NCI-H2171 (cell line): ENCODE measurements around the gene SPOCD1.

Experiments used
- DNase-seq: peaks from one replicate; lab custom pipeline; 2025; lab: John Stamatoyannopoulos, UW

SPOCD1 gene

DNA sequence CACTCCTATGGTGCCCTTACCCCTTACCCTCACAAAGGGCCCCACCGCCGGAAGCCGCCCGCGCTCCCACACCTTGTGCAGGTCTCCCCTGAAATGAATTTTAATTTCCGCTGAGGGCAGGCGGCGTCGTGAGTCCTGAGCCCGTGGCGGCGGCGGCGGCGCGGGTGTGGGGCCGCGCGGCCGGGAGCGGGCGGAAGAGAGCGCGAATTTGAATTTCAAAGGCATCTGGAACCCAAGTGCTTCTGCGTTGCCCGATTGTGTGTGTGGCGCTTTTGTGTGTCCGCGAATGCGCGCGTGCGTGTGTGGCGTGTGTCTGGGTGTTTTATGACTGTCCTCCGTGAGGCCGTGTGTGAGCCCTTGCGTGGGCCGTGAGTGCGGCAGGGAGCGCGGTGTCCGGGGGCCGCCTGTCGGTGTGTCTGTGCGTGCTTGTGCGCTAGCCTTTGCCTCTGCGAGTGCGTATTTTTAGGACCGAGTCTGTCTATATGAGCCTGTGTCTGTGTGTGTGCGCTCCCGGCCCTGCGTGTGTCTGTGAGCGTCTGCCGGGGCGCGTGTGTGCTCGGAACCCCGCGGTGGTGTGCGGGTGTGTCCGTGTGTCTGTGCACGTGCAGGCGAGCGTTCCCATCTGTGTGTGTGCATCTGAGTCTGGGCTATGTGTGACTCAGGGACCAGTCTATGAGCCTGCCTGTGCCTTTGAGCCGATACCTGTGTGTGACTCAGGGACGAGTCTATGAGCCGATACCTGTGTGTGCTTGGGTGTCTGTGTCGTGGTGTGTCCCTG, 43.7 kb downstream of the SPOCD1 start:
- no peak for DNase-seq

DNA sequence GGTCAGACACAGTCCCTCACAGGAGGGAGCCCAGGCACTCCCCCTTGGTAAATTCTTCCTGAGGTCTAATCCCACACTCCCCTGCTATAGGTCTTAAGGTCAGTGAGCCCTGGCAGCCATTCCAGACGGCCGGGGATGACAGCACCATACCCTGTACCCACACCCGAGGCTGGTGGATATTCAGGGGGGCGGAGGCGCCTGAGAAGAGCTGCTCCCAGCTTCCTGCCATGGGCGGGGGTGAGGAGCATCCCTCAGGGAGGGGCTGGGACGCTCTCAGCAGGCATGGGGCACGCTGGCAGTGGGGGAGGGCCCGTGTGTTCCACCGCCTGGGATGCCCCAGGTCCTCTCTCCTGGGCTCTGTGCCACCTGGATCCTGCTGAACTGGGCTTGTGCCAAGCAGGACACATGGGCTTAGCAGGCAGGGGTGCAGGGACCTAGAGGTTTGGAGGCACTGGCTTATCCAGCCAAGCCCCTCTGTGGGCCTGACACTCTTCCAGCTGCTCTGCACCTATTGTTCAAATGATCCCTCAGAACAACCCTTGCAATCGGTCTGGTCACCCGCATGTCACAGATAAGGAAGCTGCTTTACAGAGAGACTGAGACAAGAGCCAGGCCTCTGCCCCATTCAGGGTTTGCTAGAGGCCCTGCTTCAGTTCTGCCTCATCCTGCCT, 46.0 kb downstream of the SPOCD1 start:
- peak; percentile 48 for DNase-seq

DNA sequence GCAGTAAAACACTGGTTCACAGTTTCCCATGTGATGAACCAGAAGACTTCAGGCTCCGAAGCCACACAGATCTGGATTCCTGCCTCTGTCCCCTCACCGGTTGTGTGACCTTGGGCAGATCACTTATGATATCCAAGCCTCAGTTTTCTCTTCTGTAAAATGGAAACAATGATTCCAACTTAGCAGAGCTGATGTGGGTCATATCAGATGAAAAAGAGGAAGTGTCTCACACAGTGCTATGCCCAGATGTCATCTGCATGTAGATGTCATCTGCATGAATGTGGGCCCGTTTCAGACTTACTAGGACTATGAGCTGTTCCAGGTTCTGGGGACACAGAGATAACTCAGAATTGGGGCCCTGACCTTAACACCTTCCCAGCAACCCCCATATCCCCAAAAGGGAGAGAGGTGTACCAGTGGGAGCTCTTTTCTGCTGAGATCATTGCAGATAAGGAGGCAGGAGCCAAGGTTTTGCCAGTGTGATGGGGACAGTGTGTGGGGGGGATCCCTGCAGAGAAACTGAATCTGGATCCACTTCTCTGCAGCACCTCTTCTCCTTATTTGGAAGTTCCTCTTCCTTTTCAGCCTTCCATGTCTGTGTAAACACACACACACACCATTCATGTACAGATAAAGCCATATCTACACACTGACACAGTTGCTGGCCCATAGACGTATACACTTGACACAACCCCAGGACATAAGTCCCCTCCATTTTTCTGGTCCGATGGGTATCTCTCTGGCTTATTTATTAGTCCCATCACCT, 46.7 kb downstream of the SPOCD1 start:
- no peak for DNase-seq

DNA sequence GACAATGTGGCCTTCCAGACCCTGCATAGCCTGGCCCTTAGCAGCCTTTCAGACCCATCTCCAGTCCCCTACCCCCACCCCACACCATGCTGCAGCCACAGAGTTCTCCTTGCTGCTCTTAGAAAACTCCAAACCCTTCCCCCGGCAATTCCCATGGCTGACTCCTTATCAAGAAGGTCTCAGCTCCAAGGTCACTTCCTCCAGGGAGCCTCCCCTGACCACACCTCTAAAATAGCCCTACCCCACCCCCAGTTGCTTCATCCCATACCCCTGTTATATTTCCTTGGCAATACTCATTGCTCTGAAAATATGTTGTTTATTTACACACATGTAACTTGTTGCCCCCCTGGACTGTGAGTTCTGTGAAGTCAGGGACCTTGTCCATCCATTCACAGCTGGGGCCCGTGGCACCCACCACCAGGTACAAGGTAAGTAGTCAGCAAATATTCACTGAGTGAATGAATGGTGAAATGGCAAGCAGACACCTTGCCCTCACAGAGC, 47.4 kb downstream of the SPOCD1 start:
- no peak for DNase-seq

DNA sequence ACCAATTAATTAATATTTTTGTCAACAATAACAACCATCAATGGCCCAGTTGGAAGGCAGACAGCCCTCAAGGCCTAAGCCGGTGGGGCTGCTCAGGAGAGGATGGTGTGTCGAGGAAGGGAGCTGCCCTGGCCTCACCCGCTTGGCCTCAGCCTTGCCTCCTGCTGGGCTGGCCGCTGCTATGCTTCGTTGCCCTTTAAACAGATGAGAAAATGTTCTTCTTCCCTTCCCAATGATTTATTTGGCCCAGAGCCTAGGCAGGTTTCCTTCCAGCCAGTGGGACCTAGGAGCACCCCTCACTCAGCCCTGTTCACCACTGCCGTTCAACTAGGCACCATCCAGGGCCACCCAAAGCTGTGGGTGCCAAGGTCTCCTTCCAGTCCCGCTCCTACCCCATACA, 48.6 kb downstream of the SPOCD1 start:
- DNase-seq, result no peak

DNA sequence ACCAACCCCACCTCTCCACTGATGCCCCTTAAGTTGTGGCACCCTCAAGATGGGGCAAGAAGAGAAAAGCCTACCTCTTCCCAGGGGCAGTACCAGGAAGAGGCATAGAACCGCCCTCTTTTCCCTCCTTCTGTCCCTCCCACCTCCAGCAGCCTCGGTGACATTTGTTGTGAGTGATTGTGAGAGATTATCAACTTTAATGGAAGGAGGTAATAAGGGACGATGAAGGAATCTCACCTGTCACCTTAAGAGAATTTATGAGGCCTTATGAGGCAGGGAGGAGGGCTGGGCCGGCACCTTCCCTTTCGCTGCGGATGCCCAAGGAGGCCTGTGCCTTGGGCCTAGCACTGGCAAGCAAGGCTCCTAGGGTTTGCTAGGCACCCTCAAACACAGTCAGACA, 50.3 kb downstream of the SPOCD1 start:
- no peak for DNase-seq

DNA sequence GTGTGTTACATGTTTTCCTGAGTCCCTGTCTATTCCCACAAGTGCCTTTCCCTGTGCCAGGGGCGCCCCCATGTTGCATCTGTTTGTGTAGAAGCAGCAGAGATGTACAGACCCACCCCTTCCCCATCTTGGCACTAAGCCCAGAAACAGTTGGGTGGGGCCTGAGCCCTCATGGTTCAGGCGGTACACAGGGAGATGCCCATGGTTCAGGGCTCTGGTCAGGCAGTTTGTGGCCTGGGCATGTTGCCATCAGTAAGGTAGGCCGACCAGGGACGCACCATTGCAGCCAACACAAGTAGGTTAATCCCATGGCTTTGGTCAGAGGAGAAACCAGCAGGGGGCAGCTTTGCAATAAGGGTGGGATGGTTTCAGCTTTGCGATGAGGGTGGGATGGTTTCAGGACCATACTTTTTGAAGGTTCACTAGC, 50.8 kb downstream of the SPOCD1 start:
- DNase-seq, result peak; percentile 48

DNA sequence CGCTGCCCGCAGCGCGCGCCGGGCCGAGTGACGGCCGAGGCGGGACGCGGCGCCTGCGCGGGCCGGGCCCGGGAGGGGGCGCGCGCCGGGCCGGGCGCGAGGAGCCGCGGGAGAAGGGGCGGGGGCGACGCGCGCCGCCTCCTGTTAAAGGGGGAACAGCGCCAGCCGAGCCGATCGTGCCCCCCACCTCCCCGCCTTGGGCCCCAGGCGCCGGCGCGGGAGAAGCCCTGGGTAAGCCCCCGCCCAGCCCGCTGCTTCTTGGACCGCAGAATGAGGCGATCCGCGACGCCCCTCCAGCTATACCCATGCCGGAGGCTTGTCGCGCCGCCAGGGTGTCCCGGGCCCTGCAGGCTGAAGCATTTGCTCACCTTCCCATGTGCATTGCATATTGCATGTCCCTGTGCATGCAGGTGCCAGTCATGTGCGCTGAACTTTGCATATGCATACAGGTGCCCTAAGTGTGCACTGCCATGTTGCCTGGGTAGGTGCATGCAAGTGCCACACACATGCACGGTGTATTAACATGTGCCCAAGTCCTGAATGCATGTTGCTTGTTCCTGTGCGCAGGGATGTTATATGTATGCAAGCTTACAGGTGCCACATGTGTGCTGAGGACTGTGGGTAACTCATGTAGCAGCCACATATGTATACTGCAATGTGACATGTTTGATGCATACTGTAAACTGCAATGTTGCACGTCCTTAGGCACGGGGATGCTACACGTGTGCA, 51.3 kb downstream of the SPOCD1 start, which contains the start of gene ADGRB2:
Gene ADGRB2, minus strand, starts transcription at position 29 of the 729 bp plus-strand sequence. CDS start 7,119 bp downstream, outside the sequence.
- DNase-seq, result peak; percentile 35

DNA sequence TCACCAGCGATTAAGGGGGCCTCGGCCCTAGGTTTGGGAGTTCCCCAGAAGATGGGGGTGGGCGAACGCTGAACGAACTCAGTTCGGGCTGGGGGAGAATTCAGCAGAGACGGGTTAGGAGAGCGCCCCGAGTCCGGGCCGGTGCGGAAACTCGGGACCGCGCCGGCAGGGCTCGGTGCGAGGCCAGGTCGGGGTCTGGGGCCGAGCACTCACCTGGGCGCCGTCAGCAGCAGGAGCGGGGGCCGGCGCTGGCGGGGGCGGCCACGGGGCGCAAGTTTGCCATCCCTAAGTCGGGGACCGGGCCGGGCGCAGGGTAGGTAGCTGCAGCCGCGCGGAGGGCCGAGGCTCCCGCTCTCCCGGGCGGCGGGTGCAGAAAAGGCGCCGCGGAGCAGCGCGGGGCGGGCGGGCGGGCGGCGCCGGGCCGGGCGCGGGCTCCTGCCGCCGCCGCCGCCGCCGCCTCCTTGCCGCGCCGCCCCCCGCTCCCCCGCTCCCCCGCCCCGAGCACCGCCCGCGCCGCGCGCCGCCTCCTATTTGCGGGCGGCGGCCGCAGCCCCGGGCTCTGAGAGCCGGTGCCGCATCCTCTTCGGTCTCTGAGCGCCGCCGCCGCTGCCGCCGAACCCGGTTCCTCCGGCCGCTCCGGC, 52.0 kb downstream of the SPOCD1 start:
- DNase-seq, result no peak

DNA sequence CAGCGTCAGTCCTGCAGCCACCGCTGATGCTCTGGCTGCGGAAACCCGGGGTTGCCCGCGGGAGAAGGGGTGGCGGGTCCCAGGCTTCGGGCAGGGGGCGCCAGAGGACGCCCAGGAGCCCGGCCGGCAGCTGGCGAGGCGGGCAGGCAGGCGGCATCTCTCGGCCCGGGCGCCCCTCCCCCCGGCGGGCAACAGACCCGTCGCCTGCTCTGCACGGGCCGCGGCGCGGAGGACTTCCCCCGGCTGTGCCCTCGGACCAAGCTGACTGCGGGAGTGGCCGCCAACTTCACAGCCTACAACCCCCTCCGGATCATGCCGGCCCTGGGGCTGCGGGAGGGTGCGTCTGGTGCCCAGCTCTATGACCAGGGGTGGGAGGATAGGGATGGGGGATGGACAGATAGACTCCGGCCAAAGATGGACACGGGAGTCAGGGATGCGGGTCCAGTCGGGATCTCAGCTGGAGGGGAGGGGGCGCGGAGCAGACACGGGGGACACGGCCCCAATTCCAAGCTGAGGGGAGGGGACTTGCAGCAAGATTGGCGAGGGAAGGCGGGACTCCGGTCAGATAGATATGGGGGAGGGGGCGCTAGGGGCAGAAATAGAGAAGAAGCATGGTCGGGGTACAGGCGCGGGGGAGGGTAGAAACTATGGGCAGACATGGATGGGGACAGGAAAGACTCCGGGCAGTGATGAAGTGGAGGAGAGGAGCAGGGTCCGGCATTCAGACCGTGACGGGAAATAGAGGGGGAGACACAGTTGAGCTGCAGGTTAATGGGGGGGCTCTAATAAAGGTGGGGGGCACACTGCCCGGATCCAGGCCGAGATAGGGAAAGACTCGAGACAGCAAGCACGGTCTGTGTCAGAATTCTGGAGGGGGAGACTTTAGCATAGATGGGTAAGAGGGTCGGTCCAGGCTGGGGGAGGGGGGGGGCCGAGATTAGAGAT, 52.8 kb downstream of the SPOCD1 start:
- peak; percentile 85 for DNase-seq

DNA sequence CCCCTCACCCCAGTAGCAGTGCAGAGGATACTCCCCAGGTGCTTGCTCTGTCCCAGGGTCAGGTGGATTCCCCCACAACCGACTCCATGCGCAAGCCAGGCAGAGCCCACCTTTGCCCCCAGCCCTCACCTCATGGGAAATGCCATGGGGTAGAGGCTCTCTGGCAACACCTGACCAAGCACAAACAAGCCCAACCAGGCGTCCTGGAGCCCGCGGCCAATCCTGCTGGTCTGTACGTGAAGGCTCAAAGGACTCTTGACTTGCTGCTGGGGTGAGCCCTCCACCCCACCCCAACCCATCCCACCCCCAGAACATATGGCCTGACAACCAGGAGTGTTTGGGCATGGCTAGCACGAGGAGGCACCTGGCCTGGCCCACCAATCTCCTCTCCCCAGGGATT, 53.5 kb downstream of the SPOCD1 start:
- no peak for DNase-seq

DNA sequence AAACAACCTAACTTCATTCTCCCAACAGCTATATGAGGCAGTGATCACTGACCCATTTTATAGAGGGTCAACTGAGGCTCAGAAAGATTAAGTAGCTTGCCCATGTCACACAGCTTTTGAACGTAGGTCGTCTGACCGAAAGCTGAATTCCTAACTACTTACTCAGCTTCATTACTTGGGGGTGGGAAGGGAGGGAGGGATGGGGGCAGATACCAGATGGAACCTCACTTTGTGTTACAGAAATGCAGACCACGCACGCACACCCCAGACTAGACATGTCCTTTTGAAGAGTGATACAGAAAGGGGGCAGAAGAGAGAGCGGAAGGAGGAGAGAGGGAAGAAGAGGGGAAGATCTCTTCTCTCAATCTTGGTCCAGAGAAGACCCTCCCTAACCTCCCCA, 53.9 kb downstream of the SPOCD1 start:
- no peak for DNase-seq

DNA sequence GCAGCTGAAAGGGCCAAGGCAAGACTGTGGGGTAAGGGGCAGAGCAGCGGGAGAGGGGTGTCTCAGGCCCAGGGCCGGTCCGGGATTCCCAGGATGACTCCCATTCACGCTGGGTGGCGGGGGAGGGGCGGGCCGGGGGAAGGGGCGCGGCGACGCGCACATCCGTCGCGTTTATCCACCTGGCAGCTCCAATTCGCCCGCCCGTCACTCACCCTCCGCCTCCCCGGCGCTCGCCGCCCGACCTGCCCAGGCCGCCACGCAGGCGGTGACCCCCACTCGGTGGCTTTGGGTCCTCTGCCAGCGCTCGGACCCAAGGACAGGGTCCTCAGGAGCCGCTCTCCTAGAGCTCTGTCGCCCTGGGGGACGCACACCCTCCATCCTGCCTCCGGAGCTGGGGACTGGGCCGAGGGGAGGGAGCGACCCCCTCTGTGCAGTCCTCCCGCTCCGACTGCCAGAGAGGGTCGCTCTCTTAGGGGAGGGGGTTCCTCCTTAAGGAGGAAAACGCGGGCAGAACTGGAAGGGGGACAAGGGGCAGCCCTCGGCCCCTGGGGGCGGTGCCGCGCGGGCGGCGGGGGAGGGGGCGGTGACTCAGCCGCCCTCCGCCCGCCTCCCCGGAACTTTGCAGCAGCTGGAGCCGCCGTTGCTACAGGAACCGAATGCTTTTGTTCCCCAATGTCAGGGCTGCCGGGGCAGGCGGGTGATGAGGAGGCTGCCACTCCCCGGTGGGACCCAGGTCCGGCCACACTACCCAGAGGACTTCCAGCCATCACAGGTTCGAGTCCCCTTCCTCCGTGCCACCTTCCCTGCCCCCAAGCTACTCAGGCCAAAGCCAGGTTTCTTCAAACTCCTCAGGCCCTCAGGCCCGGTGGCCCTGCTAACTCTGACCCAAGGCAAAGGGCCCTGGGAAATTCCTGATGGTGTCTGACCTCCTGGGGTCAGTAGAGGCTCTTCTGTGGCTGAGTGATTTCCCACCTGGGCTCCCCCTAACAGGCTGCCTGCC, 55.1 kb downstream of the SPOCD1 start:
- DNase-seq, result peak; percentile 37

DNA sequence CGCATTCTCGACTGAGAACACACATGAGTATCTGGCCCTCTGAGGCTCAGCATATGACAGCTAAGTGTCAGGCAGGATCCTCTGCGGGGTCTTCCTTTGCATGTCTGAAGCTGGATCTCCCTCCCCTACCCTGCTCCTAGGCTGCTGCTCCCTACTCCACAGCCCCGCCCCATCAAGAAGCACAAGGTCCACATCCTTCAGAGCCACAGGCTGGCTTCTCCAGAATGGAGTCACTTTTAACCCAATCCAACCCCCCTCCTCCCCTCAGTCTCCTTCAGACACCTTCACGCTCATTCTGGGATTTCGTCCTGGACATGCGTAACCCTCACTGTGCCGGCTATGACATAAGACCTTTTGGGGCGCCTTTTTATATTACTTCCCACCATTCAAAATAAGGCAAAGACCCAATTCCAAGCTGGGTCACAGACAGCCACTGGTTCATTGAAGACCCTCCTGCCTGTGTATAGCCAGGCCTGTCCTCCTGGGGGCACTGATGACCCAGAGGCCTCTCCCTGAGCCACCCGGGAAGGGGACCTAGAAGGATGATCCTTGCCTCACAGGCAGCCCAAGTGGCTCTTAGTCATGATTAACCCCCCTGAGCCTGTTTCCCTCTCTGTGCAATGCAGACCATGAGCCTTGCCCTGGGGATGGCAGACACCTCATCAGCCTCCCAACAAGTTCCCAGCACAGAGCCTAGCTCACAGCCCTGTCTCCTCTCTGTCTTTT, 56.4 kb downstream of the SPOCD1 start:
- DNase-seq, result no peak

DNA sequence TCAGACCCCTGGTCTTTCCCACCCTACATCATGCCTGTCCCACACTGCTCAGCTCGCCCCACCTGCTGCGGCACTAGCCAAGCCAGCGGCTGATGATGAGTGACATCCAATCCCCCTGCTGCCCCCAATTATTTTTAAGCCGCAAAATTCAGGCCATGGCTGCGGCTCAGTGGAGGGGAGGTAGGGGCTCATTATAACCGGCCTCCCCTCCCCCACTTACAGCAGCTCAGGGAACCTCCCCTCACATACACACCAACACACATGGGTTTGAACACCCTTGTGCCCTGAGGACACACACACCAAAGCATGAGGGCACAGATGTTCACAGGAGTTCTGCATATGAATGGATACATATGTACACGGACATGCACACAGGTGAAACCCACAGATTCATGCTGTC, 57.0 kb downstream of the SPOCD1 start:
- no peak for DNase-seq

DNA sequence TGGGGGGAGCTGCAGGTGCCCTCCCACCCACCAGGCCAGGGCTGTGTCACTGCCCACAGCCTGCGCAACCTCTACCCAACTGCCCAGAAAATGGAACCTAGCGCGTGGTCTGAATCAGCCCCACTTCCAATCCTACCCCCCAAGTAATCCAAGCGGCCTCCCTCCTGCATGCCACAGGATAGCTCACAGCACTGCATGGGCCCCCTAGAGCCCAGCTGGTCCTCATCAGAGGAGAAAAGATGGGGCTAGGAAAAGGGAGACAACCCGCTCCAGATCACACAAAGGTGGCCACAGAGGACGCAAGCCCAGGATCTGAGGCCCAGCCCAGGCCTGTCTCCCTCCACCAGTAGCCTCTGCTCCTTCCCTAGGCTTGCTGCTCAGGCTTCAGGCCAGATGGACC, 57.8 kb downstream of the SPOCD1 start:
- DNase-seq, result no peak

DNA sequence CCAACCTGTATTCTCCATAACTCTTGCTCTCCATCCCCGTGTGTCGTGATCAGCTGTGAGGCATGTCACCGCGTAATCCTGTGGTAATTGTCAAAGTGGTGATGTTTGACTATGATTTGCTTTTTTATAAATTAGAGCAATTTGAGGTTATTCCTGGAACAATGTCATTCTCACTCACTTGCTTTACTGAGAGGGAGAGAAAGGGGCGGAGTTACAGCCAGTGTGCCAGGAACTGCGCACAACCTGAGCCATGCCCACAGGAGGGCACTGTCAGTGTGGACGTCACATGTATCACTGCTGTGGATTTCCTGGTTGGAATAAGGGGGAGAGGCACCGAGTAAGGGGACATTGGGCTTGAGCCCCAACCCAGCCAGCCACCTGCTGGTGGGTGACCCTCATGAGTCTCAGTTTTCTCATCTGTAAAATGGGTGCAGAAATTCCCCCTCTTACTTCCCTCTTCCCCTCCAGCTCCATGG, 58.6 kb downstream of the SPOCD1 start:
- no peak for DNase-seq

DNA sequence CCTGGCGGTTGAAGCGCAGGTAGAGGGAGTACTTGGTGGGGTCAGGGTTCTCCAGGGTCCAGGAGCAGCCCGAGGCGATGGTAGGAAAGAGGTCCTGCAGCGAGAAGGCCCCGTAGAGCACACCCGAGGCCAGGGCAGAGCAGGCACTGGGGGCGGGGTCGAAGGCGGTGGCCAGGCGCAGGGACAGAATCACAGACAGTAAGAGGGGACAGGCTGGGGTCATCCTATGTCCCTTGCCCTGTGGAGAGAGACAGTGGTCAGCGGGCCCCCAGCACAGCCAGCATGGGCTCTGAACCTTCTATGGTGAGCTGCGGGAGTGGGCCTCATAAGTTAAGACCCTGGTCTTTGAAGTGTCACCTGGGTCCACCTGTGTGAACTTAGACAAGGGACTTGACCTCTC, 59.2 kb downstream of the SPOCD1 start:
- DNase-seq, result no peak
